OCI-LY7 (cell line): ENCODE results near the gene EIF2S2. TPM values are rescaled to one million over a fixed set of nuclear protein-coding genes. Genes with fewer than 3 reads are reported as not detected.
A peak's percentile ranks its signal among the peaks of the same experiment; 100 is the strongest.
"Not testable (repeated sequence)": the region's sequence is repeated elsewhere in the genome, so short reads cannot be mapped to it uniquely, and the experiment has no call there.

ENCODE experiments used
- Bru-seq: library from RNA; stranded (reverse); fragments of 400-500 nt; gene quantifications from one replicate; lab custom pipeline; 2021; lab: Mats Ljungman, UMichigan
- BruChase-seq, 2 experiments: library from RNA; stranded (reverse); fragments of 400-500 nt; gene quantifications; one replicate each; lab custom pipeline; 2021; lab: Mats Ljungman, UMichigan
- BruUV-seq: library from RNA; stranded (reverse); fragments of 400-500 nt; replicated peaks from 2 replicates; lab custom pipeline; 2021; lab: Mats Ljungman, UMichigan
- CTCF ChIA-PET: fragments of 300-600 bp; sonication (Branson Sonifier 250); formaldehyde crosslinking; loops from one replicate; lab custom pipeline; 2022; ENCODE audit warnings: antibody characterized with exemption; ENCODE audit not compliant: unreplicated experiment; lab: Charles Lee
- POLR2A ChIA-PET: fragments of 300-600 bp; sonication (Branson Sonifier 250); formaldehyde crosslinking; loops from one replicate; lab custom pipeline; 2022; ENCODE audit warnings: antibody characterized with exemption; lab: Charles Lee
- DNase-seq: peaks from one replicate; pipeline ENCODE4 v3.0.0-alpha.2; 2015; ENCODE audit warnings: low spot score
- H2AFZ ChIP-seq: fragments of 200-600 bp; sonication (generic), shearing (Covaris generic); 2 replicates; pipeline ENCODE4 v1.6.1; 2014; ENCODE audit warnings: mild to moderate bottlenecking, antibody characterized with exemption, low read length, moderate library complexity
- H3K27ac ChIP-seq: fragments of 200-600 bp; sonication (generic); 2 replicates; pipeline ENCODE4 v1.5.1; 2014; ENCODE audit warnings: mixed run types, low read depth, mild to moderate bottlenecking, moderate library complexity, low read length, inconsistent platforms; ENCODE audit not compliant: poor library complexity, severe bottlenecking
- H3K36me3 ChIP-seq: fragments of 200-600 bp; sonication (generic); 2 replicates; pipeline ENCODE4 v1.6.1; 2014; ENCODE audit warnings: mild to moderate bottlenecking, antibody characterized with exemption, low read length, moderate library complexity, mixed read lengths; ENCODE audit not compliant: insufficient read depth
- H3K4me1 ChIP-seq: fragments of 200-600 bp; sonication (generic); 2 replicates; pipeline ENCODE4 v1.5.1; 2014; ENCODE audit warnings: mild to moderate bottlenecking, low read length; ENCODE audit not compliant: insufficient read depth, poor library complexity, severe bottlenecking
- H3K4me2 ChIP-seq: fragments of 200-600 bp; sonication (generic); 2 replicates; pipeline ENCODE4 v1.6.1; 2014; ENCODE audit warnings: mild to moderate bottlenecking, low read length
- H3K4me3 ChIP-seq: fragments of 200-600 bp; sonication (generic); 2 replicates; pipeline ENCODE4 v1.5.1; 2014; ENCODE audit warnings: mild to moderate bottlenecking, low read depth, low read length; ENCODE audit not compliant: poor library complexity, severe bottlenecking
- H3K79me2 ChIP-seq: fragments of 200-600 bp; sonication (generic); 2 replicates; pipeline ENCODE4 v1.6.1; 2016; ENCODE audit warnings: low read depth, mild to moderate bottlenecking, low read length, moderate library complexity, mixed read lengths; ENCODE audit not compliant: insufficient read depth
- H3K9me2 ChIP-seq: fragments of 200-600 bp; sonication (generic); 2 replicates; pipeline ENCODE4 v1.6.1; 2016; ENCODE audit warnings: mild to moderate bottlenecking, low read length, mixed read lengths; ENCODE audit not compliant: insufficient read depth
- H3K9me3 ChIP-seq: fragments of 200-600 bp; sonication (generic); 2 replicates; pipeline ENCODE4 v1.6.1; 2014; ENCODE audit warnings: mild to moderate bottlenecking, mixed run types, low read length, mixed read lengths
- H4K20me1 ChIP-seq: fragments of 200-600 bp; sonication (generic); 2 replicates; pipeline ENCODE4 v1.6.1; 2014; ENCODE audit warnings: mild to moderate bottlenecking, antibody characterized with exemption, low read length, moderate library complexity, mixed read lengths; ENCODE audit not compliant: insufficient read depth
- EZH2phosphoT487 ChIP-seq: fragments of 200-600 bp; sonication (generic); IDR thresholded peaks from 2 replicates; pipeline ENCODE4 v1.6.1; 2018; ENCODE audit warnings: low read depth, borderline replicate concordance, mild to moderate bottlenecking, mixed run types, antibody characterized with exemption, low read length, moderate library complexity, mixed read lengths
- intact Hi-C: fragments of 100-400 bp; cut with micrococcal nuclease; formaldehyde crosslinking; loops from one replicate; pipeline ENCODE4 v1.10.0; 2022; ENCODE audit not compliant: unreplicated experiment
- long read RNA-seq: library from polyadenylated mRNA; stranded (forward); transcript quantifications from one replicate; pipeline ENCODE4 v2.0.0, GENCODE V29; 2022
- total RNA-seq, 2 experiments: library from RNA; depleted of rRNA in 1 of 2; stranded (reverse); fragments of >200 nt in 1 of 2; shearing (Covaris generic) in 1 of 2; gene quantifications; 2 replicates each; pipeline ENCODE4 v1.2.3, GENCODE V29; 2014 to 2022
- TF ChIP-seq, protein P1 (sequence below): fragments of 200-600 bp; sonication (generic); conservative IDR thresholded peaks from 2 replicates; pipeline ENCODE4 v1.5.1; 2014; ENCODE audit warnings: mild to moderate bottlenecking, antibody characterized with exemption, low read length, moderate library complexity, mixed read lengths

Gene EIF2S2
- total RNA-seq (2014; rRNA removed; shearing (Covaris generic)) (104 and 112 TPM in 2 replicates), total RNA-seq (2022) (130 and 140 TPM in 2 replicates), Bru-seq, nascent RNA (percentile 97 among the genes with signal in this experiment), BruChase-seq, experiment 1, labeled RNA remaining after a 6-hour chase (percentile 96 among the genes with signal in this experiment), BruChase-seq, experiment 2, labeled RNA remaining after a 2-hour chase (percentile 95 among the genes with signal in this experiment)
- long read RNA-seq, transcript EIF2S2-201 (9 exons, 2,656 nt): major isoform, 1,005 of 1,135 reads
- long read RNA-seq, partial matches to known transcripts: 16 of 1,135 reads
- long read RNA-seq, other reads (novel, unspliced or antisense): 114 of 1,135 reads

DNA sequence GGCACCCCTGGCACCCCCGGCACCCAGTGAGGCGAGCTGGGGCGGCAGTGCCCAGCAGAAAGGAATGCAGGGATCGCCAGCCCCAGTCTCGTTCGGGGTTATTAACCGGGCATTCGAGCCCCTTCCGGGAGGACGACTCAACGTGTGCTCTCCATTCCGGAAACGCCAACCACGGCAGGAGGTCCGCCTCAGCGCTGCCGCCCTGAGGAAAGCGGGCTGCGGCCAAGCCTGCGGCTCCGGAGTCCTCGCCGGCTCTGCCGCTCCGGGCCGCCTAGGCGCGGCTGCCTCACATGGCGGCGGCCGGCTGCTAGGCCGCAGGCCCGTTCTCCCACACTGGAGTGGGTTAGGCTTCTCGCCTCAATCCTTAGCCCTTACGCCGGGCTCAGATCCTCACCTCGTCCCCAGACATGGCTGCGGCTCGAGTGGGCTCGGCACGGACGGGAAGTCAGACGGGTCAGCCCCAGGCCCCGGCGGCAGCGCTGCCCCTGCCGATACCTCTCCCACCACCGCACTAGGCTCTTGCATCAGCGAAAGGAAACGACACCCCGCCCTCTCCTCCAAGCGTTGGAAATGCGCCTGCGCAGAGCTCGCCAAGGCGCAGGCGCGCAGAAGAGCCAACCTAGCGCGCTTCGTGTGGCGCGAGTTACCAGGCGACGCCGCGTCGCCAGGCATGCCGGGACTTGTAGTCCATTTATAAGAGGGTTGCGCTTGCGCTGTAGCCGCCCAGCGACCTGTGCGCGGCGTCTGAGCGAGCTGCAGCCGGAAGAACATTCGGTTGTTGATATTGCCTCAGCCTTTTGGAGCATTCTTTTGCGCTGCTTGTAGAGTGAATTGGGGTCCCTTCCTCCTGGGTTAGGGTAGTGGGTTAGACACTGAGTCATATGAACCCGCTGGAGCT lies at the start of gene EIF2S2:
EIF2S2 (minus strand) TSS at position 542 of the 898 bp plus-strand sequence; CDS start at position 409, 133 bp downstream.
- intact Hi-C loops: loop anchor here (1.0 to 5.0 kb wide), 4 partner anchors 12 to 425 kb away; partner anchors contain the start of genes CHMP4B, E2F1 and RALY
- peaks cover 51% of the 10 kb centered on the region for H3K79me2 ChIP-seq
- H3K9me3 ChIP-seq: no peaks in the 10 kb centered on the region
- peaks cover 40% of the 10 kb centered on the region for H3K4me1 ChIP-seq
- peak; percentile 100 for DNase-seq
- BruUV-seq: no TSS peak
- H2AFZ ChIP-seq: peak within 1 kb of the TSS; percentile 85
- peaks cover 31% of the 10 kb centered on the region for H4K20me1 ChIP-seq
- peak within 1 kb of the TSS; percentile 94 for H3K4me2 ChIP-seq
- ChIA-PET POLR2A (interaction anchor here (0.6 to 1.6 kb wide), 16 partner anchors 9 to 405 kb away, joined by 3 to 6 read pairs (median 4); no protein-coding TSS in a partner anchor), CTCF (interaction anchor here (0.5 to 1.0 kb wide), 2 partner anchors 228 to 235 kb away, joined by 3 read pairs; no protein-coding TSS in a partner anchor)
- H3K27ac ChIP-seq: peak within 1 kb of the TSS; percentile 81
- TF ChIP-seq, protein P1, sequence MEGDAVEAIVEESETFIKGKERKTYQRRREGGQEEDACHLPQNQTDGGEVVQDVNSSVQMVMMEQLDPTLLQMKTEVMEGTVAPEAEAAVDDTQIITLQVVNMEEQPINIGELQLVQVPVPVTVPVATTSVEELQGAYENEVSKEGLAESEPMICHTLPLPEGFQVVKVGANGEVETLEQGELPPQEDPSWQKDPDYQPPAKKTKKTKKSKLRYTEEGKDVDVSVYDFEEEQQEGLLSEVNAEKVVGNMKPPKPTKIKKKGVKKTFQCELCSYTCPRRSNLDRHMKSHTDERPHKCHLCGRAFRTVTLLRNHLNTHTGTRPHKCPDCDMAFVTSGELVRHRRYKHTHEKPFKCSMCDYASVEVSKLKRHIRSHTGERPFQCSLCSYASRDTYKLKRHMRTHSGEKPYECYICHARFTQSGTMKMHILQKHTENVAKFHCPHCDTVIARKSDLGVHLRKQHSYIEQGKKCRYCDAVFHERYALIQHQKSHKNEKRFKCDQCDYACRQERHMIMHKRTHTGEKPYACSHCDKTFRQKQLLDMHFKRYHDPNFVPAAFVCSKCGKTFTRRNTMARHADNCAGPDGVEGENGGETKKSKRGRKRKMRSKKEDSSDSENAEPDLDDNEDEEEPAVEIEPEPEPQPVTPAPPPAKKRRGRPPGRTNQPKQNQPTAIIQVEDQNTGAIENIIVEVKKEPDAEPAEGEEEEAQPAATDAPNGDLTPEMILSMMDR: no peak
- no peak for TF ChIP-seq EZH2phosphoT487
- no peaks in the 10 kb centered on the region for H3K9me2 ChIP-seq
- peak within 1 kb of the TSS; percentile 98 for H3K4me3 ChIP-seq
- H3K36me3 ChIP-seq: peaks cover 47% of the 10 kb centered on the region

DNA sequence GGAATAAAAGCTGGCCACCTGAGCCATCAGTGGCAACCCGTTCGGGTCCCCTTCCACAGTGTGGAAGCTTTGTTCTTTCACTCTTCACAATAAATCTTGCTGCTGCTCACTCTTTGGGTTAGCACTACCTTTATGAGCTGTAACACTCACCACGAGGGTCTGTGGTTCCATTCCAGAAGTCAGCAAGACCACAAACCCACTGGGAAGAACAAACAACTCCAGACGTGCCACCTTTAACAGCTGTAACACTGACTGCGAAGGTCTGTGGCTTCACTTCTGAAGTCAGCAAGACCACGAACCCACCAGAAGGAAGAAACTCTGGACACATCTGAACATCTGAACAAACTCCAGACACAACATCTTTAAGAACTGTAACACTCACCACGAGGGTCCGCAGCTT lies 45.7 kb upstream of the EIF2S2 start:
- H3K4me3 ChIP-seq, H3K4me1 ChIP-seq, intact Hi-C loops, H3K9me3 ChIP-seq, H3K27ac ChIP-seq, H4K20me1 ChIP-seq, DNase-seq, CTCF ChIA-PET, H3K36me3 ChIP-seq, H2AFZ ChIP-seq, H3K4me2 ChIP-seq, H3K9me2 ChIP-seq, H3K79me2 ChIP-seq, BruUV-seq: not testable (repeated sequence)
- POLR2A ChIA-PET: interaction anchor here (1.1 kb wide), 1 partner anchor 8 kb away, joined by 3 read pairs; no protein-coding TSS in a partner anchor

- no peak for TF ChIP-seq EZH2phosphoT487
- TF ChIP-seq, protein P1: no peak
- Histone ChIP-seq H3K27ac (no peak overlapping the region), H3K9me2 (no peaks in the 10 kb centered on the region), H3K4me2 (no peak overlapping the region), H2AFZ (no peak overlapping the region), H4K20me1 (no peaks in the 10 kb centered on the region), H3K79me2 (no peaks in the 10 kb centered on the region), H3K9me3 (no peaks in the 10 kb centered on the region), H3K4me1 (no peaks in the 10 kb centered on the region), H3K36me3 (no peaks in the 10 kb centered on the region), H3K4me3 (no peak overlapping the region)
- POLR2A ChIA-PET: no interaction called here
- CTCF ChIA-PET: no interaction called here
- DNase-seq: no peak
- no TSS peak for BruUV-seq
- intact Hi-C loops: no loop called here
Measured at GRCh38 chr20:34155836-34156235, 43.8 kb upstream of the EIF2S2 start.

- H3K36me3 ChIP-seq, H3K9me2 ChIP-seq, H4K20me1 ChIP-seq, H3K4me2 ChIP-seq, H3K9me3 ChIP-seq, H3K4me1 ChIP-seq, BruUV-seq, H3K27ac ChIP-seq, DNase-seq, H3K4me3 ChIP-seq, POLR2A ChIA-PET, CTCF ChIA-PET, intact Hi-C loops, H3K79me2 ChIP-seq, H2AFZ ChIP-seq: not testable (repeated sequence)
Measured at GRCh38 chr20:34153169-34153568, 41.1 kb upstream of the EIF2S2 start.
